ENCODE measurements around the gene MYDGF.

DNA sequence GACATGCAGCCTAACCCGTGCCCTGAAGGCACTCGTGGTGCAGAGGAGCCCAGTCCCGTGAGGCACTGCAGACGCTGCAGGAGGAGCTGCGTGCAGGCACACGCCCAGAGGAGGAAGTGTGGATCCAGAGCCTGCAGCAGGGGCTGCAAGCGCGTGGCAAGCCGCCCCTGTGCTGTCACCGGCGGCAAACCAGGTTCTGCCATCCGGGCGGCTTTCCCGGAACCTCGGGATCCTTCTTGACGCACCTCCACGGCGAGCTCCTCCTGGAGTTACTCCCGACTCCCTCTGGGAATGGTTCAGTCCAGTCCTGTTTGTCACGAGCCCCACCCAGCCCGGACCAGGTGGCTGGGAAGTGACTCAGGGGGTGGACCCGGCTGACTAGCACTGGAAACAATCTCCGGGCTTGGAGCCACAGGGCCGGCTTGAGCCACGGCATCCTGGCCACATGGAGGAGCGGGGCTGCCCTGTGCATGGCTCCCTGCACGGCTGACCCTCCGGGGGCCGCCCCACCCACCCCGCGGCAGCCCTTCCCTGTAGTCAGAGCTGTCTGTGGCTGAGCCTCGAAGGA lies 43.3 kb upstream of the MYDGF start:
- TF ChIP-seq, protein P1, sequence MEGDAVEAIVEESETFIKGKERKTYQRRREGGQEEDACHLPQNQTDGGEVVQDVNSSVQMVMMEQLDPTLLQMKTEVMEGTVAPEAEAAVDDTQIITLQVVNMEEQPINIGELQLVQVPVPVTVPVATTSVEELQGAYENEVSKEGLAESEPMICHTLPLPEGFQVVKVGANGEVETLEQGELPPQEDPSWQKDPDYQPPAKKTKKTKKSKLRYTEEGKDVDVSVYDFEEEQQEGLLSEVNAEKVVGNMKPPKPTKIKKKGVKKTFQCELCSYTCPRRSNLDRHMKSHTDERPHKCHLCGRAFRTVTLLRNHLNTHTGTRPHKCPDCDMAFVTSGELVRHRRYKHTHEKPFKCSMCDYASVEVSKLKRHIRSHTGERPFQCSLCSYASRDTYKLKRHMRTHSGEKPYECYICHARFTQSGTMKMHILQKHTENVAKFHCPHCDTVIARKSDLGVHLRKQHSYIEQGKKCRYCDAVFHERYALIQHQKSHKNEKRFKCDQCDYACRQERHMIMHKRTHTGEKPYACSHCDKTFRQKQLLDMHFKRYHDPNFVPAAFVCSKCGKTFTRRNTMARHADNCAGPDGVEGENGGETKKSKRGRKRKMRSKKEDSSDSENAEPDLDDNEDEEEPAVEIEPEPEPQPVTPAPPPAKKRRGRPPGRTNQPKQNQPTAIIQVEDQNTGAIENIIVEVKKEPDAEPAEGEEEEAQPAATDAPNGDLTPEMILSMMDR (IDR thresholded peaks at IDR 0.05; ENCODE audit: low read length) = no peak
- no peak for TF ChIP-seq EZH2 (optimal IDR thresholded peaks at IDR 0.05; ENCODE audit: low read depth, low read length)

All from MM.1S (cell line).